HepG2 (cell line): ENCODE results near the gene ARHGEF40. TPM values are rescaled to one million over a fixed set of nuclear protein-coding genes. Genes with fewer than 3 reads are reported as not detected.
A peak's percentile ranks its signal among the peaks of the same experiment; 100 is the strongest.

ENCODE experiments used
- BRF2 ChIP-seq: sonication (generic); formaldehyde crosslinking; IDR thresholded peaks from 2 replicates; pipeline ENCODE4 v1.8.1; 2022; ENCODE audit warnings: mild to moderate bottlenecking, missing genetic modification reagents
- HNRNPLL ChIP-seq: fragments of 200-400 bp; formaldehyde crosslinking; IDR thresholded peaks from 2 replicates; pipeline ENCODE4 v1.6.1; 2017; ENCODE audit warnings: mild to moderate bottlenecking, low read depth, low read length; ENCODE audit not compliant: poor library complexity, severe bottlenecking
- KDM1A ChIP-seq: IDR thresholded peaks from 2 replicates; pipeline ENCODE4 v1.6.1; 2016; ENCODE audit warnings: missing compliant biosample characterization
- KLF9 ChIP-seq: IDR thresholded peaks from 2 replicates; pipeline ENCODE4 v1.6.1; 2016; ENCODE audit warnings: low read depth
- NFE2 ChIP-seq: sonication (generic); formaldehyde crosslinking; IDR thresholded peaks from 2 replicates; pipeline ENCODE4 v1.4.0; 2020; ENCODE audit warnings: missing genetic modification reagents
- NR1H2 ChIP-seq: sonication (generic); formaldehyde crosslinking; IDR thresholded peaks from 2 replicates; pipeline ENCODE4 v1.8.1; 2022; ENCODE audit warnings: low read depth, missing genetic modification reagents, borderline replicate concordance
- RBM39 ChIP-seq: fragments of 200-400 bp; formaldehyde crosslinking; IDR thresholded peaks from one replicate; pipeline ENCODE4 v1.6.1; 2018; ENCODE audit warnings: antibody characterized with exemption, mild to moderate bottlenecking, low read depth, low read length; ENCODE audit not compliant: poor library complexity, severe bottlenecking
- RCOR2 ChIP-seq: IDR thresholded peaks from 2 replicates; pipeline ENCODE4 v1.6.1; 2016; ENCODE audit warnings: missing biosample characterization, missing genetic modification reagents
- ZBTB44 ChIP-seq: sonication (generic); formaldehyde crosslinking; IDR thresholded peaks from 2 replicates; pipeline ENCODE4 v1.4.0; 2020; ENCODE audit warnings: missing genetic modification reagents
- ZFX ChIP-seq: sonication (generic); formaldehyde crosslinking; IDR thresholded peaks from 2 replicates; pipeline ENCODE4 v1.4.0; 2020; ENCODE audit warnings: mild to moderate bottlenecking, low read depth, missing genetic modification reagents, moderate library complexity
- ZNF296 ChIP-seq: sonication (generic); formaldehyde crosslinking; conservative IDR thresholded peaks from 2 replicates; pipeline ENCODE4 v1.5.0; 2020; ENCODE audit warnings: mild to moderate bottlenecking, missing genetic modification reagents
- ZNF496 ChIP-seq: sonication (generic); formaldehyde crosslinking; IDR thresholded peaks from 2 replicates; pipeline ENCODE4 v1.8.1; 2023; ENCODE audit warnings: mild to moderate bottlenecking, moderate library complexity, missing genetic modification reagents; ENCODE audit not compliant: insufficient replicate concordance
- ZNF512 ChIP-seq: sonication (generic); formaldehyde crosslinking; IDR thresholded peaks from 2 replicates; pipeline ENCODE4 v1.4.0; 2020; ENCODE audit warnings: mild to moderate bottlenecking, missing genetic modification reagents
- ZNF564 ChIP-seq: sonication (generic); formaldehyde crosslinking; IDR thresholded peaks from 2 replicates; pipeline ENCODE4 v1.8.1; 2023; ENCODE audit warnings: mild to moderate bottlenecking, missing genetic modification reagents
- ZNF580 ChIP-seq: IDR thresholded peaks from 2 replicates; pipeline ENCODE4 v1.6.1; 2016; ENCODE audit warnings: low read depth, borderline replicate concordance
- ZNF713 ChIP-seq: sonication (generic); formaldehyde crosslinking; IDR thresholded peaks from 2 replicates; pipeline ENCODE4 v1.4.0; 2020; ENCODE audit warnings: mild to moderate bottlenecking, missing genetic modification reagents
- ZSCAN20 ChIP-seq: sonication (generic); formaldehyde crosslinking; IDR thresholded peaks from 2 replicates; pipeline ENCODE4 v1.4.0; 2020; ENCODE audit warnings: missing genetic modification reagents, mild to moderate bottlenecking, borderline replicate concordance
- polyA plus RNA-seq, 8 experiments: library from polyadenylated mRNA; depleted of rRNA in 3 of 8; stranded (reverse) in 7 of 8; unstranded in 1 of 8; fragments of >200 nt; fragmentation: Illumina TruSeq in 4 of 8; extraction: Trizol in 4 of 8; gene quantifications; 2 replicates each; pipeline versions ENCODE4 v1.2.1 to v1.2.3, GENCODE V29; 2011 to 2016; ENCODE audit warnings: low read depth in 4 of 8, missing spikeins in 1 of 8, mixed read lengths in 1 of 8; ENCODE audit not compliant: insufficient read depth in 1 of 8
- total RNA-seq, 5 experiments: library from RNA; depleted of rRNA; stranded (reverse); fragments of >200 nt; fragmentation: Illumina TruSeq; extraction: Trizol; gene quantifications; 2 replicates each; pipeline ENCODE4 v1.2.3, GENCODE V29; 2016; ENCODE audit warnings: low read depth in 1 of 5
- TF ChIP-seq, protein P1 (sequence below): sonication (generic); formaldehyde crosslinking; IDR thresholded peaks from 2 replicates; pipeline ENCODE4 v1.4.0; 2020; ENCODE audit warnings: low read depth, mild to moderate bottlenecking, missing genetic modification reagents
- TF ChIP-seq, protein P2 (sequence below): sonication (generic); formaldehyde crosslinking; IDR thresholded peaks from 2 replicates; pipeline ENCODE4 v1.8.0; 2022; ENCODE audit warnings: missing genetic modification reagents, mild to moderate bottlenecking, moderate library complexity, borderline replicate concordance

The ARHGEF40 gene
- total and polyA plus RNA-seq, 2 of the 13 experiments (the other 11 are each of a cell fraction or from before 2014, with no cell fraction given): 28.1 to 78.1 TPM

DNA sequence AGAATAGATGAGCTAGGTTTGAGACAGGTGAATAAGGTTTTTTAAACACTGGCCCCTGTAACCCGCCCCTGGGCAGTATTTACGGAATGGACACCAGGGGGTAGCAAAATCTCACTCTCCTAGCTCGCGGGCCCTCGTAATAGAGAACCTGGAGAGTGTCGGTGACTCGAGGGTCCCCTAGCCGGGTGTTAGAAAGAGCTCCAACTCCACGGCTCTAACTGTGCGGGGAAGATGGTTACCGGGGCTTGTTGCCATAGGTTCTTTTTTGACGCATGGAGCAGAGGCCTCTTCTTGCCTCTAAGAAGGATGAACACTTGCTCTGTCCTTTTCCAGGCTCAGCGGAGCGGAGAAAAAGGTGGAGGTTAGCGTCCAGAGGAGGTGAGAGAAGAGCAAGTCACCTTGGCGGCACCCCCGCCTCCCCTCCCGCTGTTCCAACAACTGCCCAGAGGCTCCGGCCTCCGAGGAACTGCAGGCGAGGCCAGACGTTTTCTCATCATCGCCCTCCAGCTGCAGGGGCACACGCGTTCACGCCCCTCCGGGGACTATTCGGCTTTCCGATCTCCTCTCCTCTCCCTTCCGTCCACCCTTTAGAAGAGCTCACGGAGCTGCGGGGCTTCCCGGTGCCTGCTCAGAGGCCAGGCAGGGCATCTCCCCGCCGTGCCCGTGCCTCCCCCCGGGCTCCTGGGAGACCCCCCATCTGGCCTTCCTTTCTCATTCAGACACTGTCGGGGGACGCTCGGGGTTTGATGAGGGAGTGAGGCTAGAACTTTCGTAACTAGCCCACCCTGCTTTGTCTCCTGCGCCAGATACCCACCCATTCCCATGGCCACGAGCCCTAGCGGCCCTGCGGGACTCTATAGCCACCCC is 1.4 kb upstream of the ARHGEF40 start (continued):
- TF ChIP-seq ZNF512 (CRISPR knock-in tag) (peak; percentile 36; the same call in 1 of the 2 replicates), ZBTB44 (CRISPR knock-in tag) (no peak), ZNF496 (CRISPR knock-in tag) (no peak), HNRNPLL (no peak), NFE2 (no peak), KDM1A (CRISPR knock-in tag) (no peak), RBM39 (no peak), RCOR2 (peak; percentile 21; the same call in 1 of the 2 replicates), ZNF564 (CRISPR knock-in tag) (no peak), KLF9 (no peak), BRF2 (CRISPR knock-in tag) (no peak), ZSCAN20 (no peak), ZNF296 (CRISPR knock-in tag) (no peak), NR1H2 (CRISPR knock-in tag) (no peak), ZNF580 (CRISPR knock-in tag) (no peak), ZFX (CRISPR knock-in tag) (no peak; the same call in 1 of the 2 replicates), ZNF713 (no peak)
- TF ChIP-seq, protein P1, sequence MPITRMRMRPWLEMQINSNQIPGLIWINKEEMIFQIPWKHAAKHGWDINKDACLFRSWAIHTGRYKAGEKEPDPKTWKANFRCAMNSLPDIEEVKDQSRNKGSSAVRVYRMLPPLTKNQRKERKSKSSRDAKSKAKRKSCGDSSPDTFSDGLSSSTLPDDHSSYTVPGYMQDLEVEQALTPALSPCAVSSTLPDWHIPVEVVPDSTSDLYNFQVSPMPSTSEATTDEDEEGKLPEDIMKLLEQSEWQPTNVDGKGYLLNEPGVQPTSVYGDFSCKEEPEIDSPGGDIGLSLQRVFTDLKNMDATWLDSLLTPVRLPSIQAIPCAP: no peak
- TF ChIP-seq, protein P2, sequence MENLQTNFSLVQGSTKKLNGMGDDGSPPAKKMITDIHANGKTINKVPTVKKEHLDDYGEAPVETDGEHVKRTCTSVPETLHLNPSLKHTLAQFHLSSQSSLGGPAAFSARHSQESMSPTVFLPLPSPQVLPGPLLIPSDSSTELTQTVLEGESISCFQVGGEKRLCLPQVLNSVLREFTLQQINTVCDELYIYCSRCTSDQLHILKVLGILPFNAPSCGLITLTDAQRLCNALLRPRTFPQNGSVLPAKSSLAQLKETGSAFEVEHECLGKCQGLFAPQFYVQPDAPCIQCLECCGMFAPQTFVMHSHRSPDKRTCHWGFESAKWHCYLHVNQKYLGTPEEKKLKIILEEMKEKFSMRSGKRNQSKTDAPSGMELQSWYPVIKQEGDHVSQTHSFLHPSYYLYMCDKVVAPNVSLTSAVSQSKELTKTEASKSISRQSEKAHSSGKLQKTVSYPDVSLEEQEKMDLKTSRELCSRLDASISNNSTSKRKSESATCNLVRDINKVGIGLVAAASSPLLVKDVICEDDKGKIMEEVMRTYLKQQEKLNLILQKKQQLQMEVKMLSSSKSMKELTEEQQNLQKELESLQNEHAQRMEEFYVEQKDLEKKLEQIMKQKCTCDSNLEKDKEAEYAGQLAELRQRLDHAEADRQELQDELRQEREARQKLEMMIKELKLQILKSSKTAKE (CRISPR knock-in tag): no peak
